Muscle of leg (tissue), 11 donors: Measurements from ENCODE around the gene FBXL4. TPM values are rescaled to one million over a fixed set of nuclear protein-coding genes. Genes with fewer than 3 reads are reported as not detected.
"Not testable (repeated sequence)": the region's sequence is repeated elsewhere in the genome, so short reads cannot be mapped to it uniquely, and the experiment has no call there.

Experiments
- DNase-seq: peaks from one replicate; pipeline ENCODE4 v3.0.0; 2013
- H3K27ac ChIP-seq: one replicate; pipeline ENCODE4 v1.5.1; 2013; ENCODE audit warnings: mild to moderate bottlenecking, low read length, control low read depth
- H3K27me3 ChIP-seq: one replicate; pipeline ENCODE4 v1.6.1; 2013; ENCODE audit warnings: low read length; ENCODE audit not compliant: control insufficient read depth, insufficient read depth
- H3K36me3 ChIP-seq: one replicate; pipeline ENCODE4 v1.6.1; 2013; ENCODE audit warnings: low read length; ENCODE audit not compliant: control insufficient read depth, insufficient read depth
- H3K4me1 ChIP-seq: one replicate; pipeline ENCODE4 v1.6.1; 2013; ENCODE audit warnings: low read length; ENCODE audit not compliant: control insufficient read depth, insufficient read depth
- H3K4me3 ChIP-seq: one replicate; pipeline ENCODE4 v1.5.1; 2013; ENCODE audit warnings: low read length, control low read depth
- H3K9me3 ChIP-seq: replicated peaks from 2 replicates; pipeline ENCODE4 v1.6.1; 2013; ENCODE audit warnings: low read depth, low read length; ENCODE audit not compliant: control insufficient read depth
- WGBS: methylation state at CpG from one replicate; pipeline ENCODE4 v1.1.5; 2013; ENCODE audit warnings: missing lambda C conversion rate; ENCODE audit not compliant: insufficient coverage; 5-methylcytosine and 5-hydroxymethylcytosine counted together
- polyA plus RNA-seq, 8 donors: library from polyadenylated mRNA; unstranded; fragments of 120-200 nt; gene quantifications; one replicate each; pipeline versions ENCODE4 v1.2.1 to v1.2.3, GENCODE V29; 2013; ENCODE audit warnings: inconsistent platforms in 1 of 8, low replicate concordance in 1 of 8; ENCODE audit not compliant: insufficient read length in 8 of 8, insufficient read depth in 1 of 8
- total RNA-seq: library from RNA; stranded (reverse); fragments of 120-200 nt; gene quantifications from one replicate; pipeline ENCODE4 v1.2.4, GENCODE V29; 2013

The FBXL4 gene
- total and polyA plus RNA-seq, 9 donors: 5.0 to 10.8 (median 7.1) TPM

DNA sequence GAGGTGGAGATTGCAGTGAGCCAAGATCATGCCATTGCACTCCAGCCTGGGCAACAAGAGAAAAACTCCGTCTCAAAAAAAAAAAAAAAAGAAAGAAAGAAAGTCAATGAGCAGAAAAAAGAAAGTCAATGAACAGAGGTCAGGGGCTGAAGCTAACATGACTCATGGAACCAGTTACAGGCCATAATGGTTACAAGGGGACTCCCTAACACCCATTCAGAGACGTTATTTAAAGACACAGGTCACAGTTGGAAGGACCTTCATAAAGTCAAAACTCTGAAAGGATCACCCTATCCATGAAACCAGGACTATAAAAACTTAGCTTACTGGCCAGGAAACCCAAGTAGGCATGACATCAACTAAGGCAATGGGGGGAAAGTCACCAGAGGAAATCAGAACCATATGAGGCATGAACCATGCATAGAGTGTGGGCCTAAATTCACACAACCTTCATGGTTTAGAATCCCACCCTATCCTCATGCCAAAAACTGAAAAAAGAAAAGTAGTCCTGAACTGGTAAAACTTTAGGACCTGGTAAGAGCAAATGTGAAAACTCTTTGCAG lies 18.2 kb downstream of the FBXL4 start:
- Histone ChIP-seq H3K27ac (no peak overlapping the region), H3K9me3 (no peaks in the 10 kb centered on the region), H3K36me3 (no peaks in the 10 kb centered on the region), H3K27me3 (no peaks in the 10 kb centered on the region), H3K4me3 (no peak overlapping the region), H3K4me1 (no peaks in the 10 kb centered on the region)
- no peak for DNase-seq
- 80% methylated on average over 1 of the region's 2 CpGs for WGBS

DNA sequence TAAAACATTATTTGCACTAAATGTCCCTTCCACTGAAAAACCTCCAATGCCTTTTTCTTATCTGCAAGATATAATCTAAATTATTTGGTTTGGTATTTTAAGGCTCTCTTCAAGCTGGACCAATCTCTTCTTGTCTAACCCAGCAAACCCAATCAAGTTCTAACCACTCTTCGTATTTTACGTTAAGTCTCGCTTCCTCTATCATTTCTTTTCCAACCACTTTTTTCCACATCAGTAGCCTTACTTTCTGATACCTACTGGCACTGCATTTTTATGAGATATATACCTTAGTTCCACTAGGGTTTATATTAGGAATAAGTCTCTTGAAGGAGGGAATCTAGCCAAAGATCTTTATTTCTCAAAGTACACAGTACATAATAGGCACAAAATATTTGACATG lies 19.1 kb downstream of the FBXL4 start:
- Histone ChIP-seq H3K4me1 (no peaks in the 10 kb centered on the region), H3K36me3 (no peaks in the 10 kb centered on the region), H3K27ac (no peak overlapping the region), H3K27me3 (no peaks in the 10 kb centered on the region), H3K9me3 (no peaks in the 10 kb centered on the region), H3K4me3 (no peak overlapping the region)
- no peak for DNase-seq
- WGBS: 100% methylated on average over 3 of the region's 3 CpGs

DNA sequence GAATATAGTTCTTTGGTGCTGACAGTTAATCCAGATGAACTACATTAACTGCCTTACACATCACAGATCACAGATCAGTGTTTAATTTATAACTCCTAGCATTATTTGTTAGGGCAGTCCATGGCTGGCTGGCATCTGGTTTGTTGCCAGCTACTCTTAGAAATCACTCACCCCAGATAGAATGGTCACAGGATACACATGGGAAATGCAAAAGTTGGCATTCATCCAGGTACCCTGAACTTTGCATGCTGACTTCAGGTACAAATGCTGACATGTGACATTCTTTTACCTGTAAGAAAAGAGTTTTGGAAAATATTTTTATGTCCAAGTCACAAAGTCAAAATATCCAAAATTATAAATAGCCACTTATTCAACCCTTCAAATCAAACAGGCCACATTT lies 20.2 kb downstream of the FBXL4 start:
- DNase-seq: no peak
- Histone ChIP-seq H3K4me1 (no peaks in the 10 kb centered on the region), H3K27me3 (no peaks in the 10 kb centered on the region), H3K4me3 (no peak overlapping the region), H3K9me3 (no peaks in the 10 kb centered on the region), H3K36me3 (peaks cover 3% of the 10 kb centered on the region), H3K27ac (no peak overlapping the region)

DNA sequence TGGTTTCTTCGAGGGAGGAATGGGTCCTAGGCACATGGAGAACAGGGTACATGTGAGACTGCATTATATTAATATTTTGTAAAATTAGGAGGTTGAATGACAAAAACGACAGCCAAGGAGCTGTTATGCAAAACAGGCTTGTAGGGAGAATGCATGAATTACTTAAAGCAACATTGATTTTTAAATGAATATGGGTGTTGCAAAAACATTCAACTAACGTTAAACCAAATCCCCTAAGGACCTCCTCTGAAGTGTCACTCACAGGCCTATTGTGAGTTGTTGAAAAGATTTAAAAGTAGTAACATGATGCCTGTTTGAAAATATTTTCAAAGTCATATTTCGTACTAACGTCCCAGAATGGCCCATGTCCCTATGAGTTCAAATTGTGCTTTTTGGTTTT lies 21.9 kb downstream of the FBXL4 start:
- 80% methylated on average over 2 of the region's 5 CpGs for WGBS
- H3K27ac ChIP-seq: no peak overlapping the region
- H3K36me3 ChIP-seq: peaks cover 3% of the 10 kb centered on the region
- no peak overlapping the region for H3K4me3 ChIP-seq
- no peaks in the 10 kb centered on the region for H3K4me1 ChIP-seq
- H3K27me3 ChIP-seq: no peaks in the 10 kb centered on the region
- no peaks in the 10 kb centered on the region for H3K9me3 ChIP-seq
- no peak for DNase-seq

DNA sequence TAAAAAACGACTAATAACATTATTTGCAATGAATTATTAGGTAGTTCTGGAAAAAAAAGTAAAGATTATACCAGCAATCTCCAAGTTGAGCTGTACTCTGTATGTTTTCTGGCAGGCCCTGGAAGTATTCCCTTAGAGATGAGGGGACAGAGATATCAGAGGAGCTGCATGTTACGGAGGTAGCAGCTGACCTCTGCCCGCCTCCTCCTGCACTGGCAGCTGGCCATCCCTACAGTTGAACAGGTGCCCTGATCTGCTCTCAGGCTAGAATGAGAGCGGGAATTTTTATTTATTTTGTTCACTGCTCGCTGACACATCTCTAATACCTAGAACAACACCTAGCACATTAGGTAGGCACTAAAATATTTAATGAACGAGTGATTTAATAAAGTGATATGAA lies 23.1 kb downstream of the FBXL4 start:
- DNase-seq: peak; percentile 24
- Histone ChIP-seq H3K9me3 (no peaks in the 10 kb centered on the region), H3K36me3 (peaks cover 3% of the 10 kb centered on the region), H3K4me1 (no peaks in the 10 kb centered on the region), H3K4me3 (no peak overlapping the region), H3K27me3 (no peaks in the 10 kb centered on the region), H3K27ac (no peak overlapping the region)
- 69% methylated on average over 2 of the region's 6 CpGs for WGBS

DNA sequence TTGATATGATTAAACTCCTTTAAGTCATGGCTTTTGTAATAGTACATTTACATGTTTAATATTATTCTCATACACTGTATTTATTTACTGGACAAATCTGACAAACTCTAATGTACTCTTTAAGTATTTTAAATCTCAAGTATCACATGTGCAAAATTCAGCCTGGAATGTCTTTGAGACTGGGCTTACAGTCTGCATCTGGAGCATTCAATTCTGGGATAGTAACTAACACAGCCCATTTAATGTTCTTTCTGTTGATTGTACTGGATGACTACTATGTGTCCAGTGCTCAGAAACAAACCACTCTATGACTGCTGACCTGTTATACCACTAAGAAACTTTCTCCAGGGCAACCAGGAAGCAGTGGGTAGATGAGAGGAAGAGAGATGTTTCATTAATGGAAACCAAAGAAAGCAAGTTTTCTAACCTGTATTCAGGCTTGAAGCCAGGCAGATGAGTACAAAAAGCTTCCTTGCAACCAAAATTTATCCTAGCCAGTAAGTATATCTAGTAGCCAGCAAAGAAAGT lies 26.8 kb downstream of the FBXL4 start:
- Histone ChIP-seq H3K27me3 (no peaks in the 10 kb centered on the region), H3K36me3 (peaks cover 3% of the 10 kb centered on the region), H3K9me3 (no peaks in the 10 kb centered on the region), H3K4me3 (no peak overlapping the region), H3K27ac (no peak overlapping the region), H3K4me1 (no peaks in the 10 kb centered on the region)
- DNase-seq: no peak

DNA sequence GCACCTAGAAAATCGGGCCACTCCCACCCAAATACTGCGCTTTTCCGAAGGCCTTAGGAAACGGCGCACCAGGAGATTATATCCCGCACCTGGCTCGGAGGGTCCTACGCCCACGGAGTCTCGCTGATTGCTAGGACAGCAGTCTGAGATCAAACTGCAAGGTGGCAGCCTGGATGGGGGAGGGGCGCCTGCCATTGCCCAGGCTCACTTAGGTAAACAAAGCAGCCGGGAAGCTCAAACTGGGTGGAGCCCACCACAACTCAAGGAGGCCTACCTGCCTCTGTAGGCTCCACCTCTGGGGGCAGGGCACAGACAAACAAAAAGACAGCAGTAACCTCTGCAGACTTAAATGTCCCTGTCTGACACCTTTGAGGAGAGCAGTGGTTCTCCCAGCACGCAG lies 36.8 kb downstream of the FBXL4 start:
- H3K4me3 ChIP-seq, H3K27me3 ChIP-seq, H3K9me3 ChIP-seq, DNase-seq, H3K27ac ChIP-seq, H3K4me1 ChIP-seq, H3K36me3 ChIP-seq: not testable (repeated sequence)
- WGBS: 98% methylated on average over 8 of the region's 13 CpGs

DNA sequence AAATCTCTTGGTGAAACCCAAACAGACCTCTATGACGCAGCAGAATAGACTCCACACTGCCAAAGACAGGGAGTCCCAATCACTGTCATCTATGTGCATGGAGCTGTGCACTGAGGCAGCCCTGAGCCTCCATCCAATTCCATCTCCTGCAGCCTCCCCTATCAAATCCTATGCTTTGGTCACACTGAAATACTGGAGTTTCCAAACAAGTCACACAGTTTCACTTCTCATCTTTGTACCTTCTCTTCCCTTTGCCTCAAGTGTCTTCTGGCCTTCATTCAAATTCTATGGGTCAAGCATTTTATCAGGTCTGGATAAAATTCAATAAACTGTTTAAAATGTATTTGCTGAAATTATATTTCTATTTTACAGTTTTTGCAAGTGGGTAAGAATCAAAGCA lies 38.5 kb downstream of the FBXL4 start:
- DNase-seq: no peak
- Histone ChIP-seq H3K4me1 (no peaks in the 10 kb centered on the region), H3K9me3 (no peaks in the 10 kb centered on the region), H3K4me3 (no peak overlapping the region), H3K27me3 (no peaks in the 10 kb centered on the region), H3K36me3 (peaks cover 3% of the 10 kb centered on the region), H3K27ac (no peak overlapping the region)
- WGBS: 100% methylated on average over 1 of the region's 1 CpG

DNA sequence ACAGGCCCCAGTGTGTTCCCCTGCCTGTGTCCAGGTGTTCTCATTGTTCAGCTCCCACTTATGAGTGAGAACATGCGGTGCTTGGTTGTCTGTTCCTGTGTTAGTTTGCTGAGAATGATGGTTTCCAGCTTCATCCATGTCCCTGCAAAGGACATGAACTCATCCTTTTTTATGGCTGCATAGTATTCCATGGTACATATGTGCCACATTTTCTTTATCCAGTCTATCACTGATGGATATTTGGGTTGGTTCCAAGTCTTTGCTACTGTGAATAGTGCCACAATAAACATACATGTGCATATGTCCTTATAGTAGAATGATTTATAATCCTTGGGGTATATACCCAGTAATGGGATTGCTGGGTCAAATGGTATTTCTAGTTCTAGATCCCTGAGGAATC lies 41.4 kb downstream of the FBXL4 start:
- H3K9me3 ChIP-seq: not testable (repeated sequence)

DNA sequence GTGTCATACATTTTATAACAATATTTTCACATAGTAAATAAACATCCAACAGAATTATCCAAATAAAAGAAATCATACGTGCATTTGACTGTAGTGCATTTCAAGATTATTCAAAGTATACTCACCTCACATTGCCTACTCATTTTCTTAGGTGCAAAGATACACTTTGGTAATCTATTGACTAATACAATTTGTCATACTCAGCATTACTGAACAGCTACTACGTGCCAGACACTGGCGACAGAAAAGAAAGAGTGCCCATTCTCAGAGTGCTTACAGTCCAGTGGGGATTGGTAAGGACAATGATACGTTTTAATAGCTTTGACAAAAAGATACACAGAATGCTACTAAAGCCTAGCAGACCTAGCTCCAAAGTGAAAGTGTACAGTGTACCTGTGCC lies 42.0 kb downstream of the FBXL4 start:
- no peaks in the 10 kb centered on the region for H3K9me3 ChIP-seq
- 92% methylated on average over 2 of the region's 4 CpGs for WGBS
- H3K4me1 ChIP-seq: no peaks in the 10 kb centered on the region

More for the DNA sequence above, 41.4 kb downstream of the FBXL4 start:
- H3K4me3 ChIP-seq, H3K27me3 ChIP-seq, H3K36me3 ChIP-seq, H3K4me1 ChIP-seq, DNase-seq, H3K27ac ChIP-seq: not testable (repeated sequence)
- no CpG with 5 or more reads among the region's 1 CpG for WGBS

DNA sequence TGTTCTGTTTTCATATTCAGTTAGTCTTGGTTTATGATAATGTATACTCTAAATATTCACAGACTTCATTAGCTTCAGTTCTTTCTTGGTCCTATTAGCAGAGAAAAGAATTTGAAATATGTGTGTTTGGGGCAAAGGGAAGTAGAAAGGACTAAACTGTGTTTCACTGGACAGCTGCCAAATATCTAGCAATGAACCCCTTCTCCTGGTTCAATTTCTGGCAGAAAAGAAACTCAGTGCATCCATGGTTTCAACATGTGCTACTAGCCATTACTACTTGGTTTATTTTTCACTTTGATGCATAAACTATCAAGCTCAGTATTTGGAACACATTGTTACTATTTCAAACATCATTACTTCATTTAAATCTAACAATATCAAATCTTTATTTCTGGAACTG lies 43.6 kb downstream of the FBXL4 start:
- H3K9me3 ChIP-seq: no peaks in the 10 kb centered on the region
- H3K27me3 ChIP-seq: no peaks in the 10 kb centered on the region
- H3K27ac ChIP-seq: no peak overlapping the region
- no peak for DNase-seq
- peaks cover 5% of the 10 kb centered on the region for H3K36me3 ChIP-seq
- H3K4me3 ChIP-seq: no peak overlapping the region
- H3K4me1 ChIP-seq: no peaks in the 10 kb centered on the region

More for the DNA sequence above, 42.0 kb downstream of the FBXL4 start:
- Histone ChIP-seq H3K27ac (no peak overlapping the region), H3K27me3 (no peaks in the 10 kb centered on the region), H3K4me3 (no peak overlapping the region), H3K36me3 (peaks cover 3% of the 10 kb centered on the region)
- DNase-seq: no peak
